ENCODE results near the gene MIX23.

The MIX23 gene

DNA sequence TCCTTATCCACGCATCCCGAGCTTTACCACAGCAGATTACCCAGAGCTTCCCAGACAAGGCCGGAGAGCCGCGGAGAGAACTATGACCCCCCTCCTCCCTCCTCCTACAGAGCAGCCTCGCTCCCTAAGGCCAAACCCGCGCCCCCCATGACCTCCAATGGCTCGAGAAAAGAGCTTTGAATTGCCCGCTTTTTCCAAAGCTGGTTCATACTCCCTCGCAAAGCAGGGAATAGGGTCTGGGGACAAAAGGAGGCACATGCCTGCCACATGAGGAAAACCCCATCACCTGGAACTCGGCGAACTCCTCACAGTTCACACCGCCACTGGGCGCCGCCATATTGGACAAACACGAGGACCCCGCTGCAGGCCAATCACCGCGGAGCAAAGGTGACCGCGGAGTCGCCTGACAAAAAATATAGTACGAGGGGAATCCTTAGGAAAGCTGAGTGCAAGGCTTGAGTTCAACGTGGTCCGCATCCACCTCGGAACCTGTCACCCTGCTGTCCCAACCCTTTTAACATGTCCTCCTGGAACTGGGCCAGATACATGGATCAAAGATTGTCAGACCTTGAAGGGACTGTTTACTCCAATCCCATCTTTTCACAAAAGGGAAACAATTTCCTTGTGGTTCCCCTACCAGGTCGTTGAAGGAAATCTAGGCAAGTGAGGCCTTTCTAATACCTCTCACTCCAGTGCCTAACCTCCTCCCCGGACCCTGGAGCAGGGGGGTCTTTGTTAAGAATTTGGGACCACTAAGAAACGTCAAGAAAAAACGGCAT, at the start of gene MIX23:
MIX23 (minus strand) TSS at position 344 of the 779 bp plus-strand sequence; CDS start at position 337, 7 bp downstream.
- peak; percentile 94 for DNase-seq
- H3K27me3 ChIP-seq (ENCODE audit: insufficient read depth, low read depth, severe bottlenecking) = no peaks in the 10 kb centered on the region
- no peaks in the 10 kb centered on the region for H3K9me3 ChIP-seq (ENCODE audit: severe bottlenecking)
- no peaks in the 10 kb centered on the region; the same call in 1 of the 2 replicates for H3K36me3 ChIP-seq
- TF ChIP-seq, protein P1, sequence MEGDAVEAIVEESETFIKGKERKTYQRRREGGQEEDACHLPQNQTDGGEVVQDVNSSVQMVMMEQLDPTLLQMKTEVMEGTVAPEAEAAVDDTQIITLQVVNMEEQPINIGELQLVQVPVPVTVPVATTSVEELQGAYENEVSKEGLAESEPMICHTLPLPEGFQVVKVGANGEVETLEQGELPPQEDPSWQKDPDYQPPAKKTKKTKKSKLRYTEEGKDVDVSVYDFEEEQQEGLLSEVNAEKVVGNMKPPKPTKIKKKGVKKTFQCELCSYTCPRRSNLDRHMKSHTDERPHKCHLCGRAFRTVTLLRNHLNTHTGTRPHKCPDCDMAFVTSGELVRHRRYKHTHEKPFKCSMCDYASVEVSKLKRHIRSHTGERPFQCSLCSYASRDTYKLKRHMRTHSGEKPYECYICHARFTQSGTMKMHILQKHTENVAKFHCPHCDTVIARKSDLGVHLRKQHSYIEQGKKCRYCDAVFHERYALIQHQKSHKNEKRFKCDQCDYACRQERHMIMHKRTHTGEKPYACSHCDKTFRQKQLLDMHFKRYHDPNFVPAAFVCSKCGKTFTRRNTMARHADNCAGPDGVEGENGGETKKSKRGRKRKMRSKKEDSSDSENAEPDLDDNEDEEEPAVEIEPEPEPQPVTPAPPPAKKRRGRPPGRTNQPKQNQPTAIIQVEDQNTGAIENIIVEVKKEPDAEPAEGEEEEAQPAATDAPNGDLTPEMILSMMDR (IDR thresholded peaks at IDR 0.05; ENCODE audit: low read depth, low read length) = no peak
- peak within 1 kb of the TSS; percentile 71 for H3K4me3 ChIP-seq (ENCODE audit: low read depth, low read length)
- peak within 1 kb of the TSS; percentile 84 for H3K27ac ChIP-seq

DNA sequence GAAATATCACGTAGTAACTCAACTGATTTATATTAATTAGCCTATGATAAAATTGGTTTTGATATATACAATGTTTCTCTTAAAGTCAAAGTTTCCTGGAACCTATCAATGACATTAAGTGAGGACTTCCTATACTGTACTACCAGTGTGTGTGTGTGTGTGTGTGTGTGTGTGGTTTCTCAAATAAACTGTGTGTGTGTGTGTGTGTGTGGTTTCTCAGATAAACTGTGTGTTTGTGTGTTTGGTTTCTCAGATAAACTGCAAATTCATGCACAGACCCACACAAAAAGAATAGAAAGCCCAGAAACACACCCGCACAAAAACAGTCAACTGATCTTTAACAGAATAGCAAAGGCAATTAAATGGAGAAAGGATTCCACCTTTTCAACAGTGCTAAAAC, 47.3 kb upstream of the MIX23 start:
- H3K27ac ChIP-seq = no peak overlapping the region
- TF ChIP-seq, protein P1 (IDR thresholded peaks at IDR 0.05; ENCODE audit: low read depth, low read length) = no peak
- no peaks in the 10 kb centered on the region for H3K27me3 ChIP-seq (ENCODE audit: insufficient read depth, low read depth, severe bottlenecking)
- H3K4me3 ChIP-seq (ENCODE audit: low read depth, low read length) = no peak overlapping the region
- no peaks in the 10 kb centered on the region for H3K9me3 ChIP-seq (ENCODE audit: severe bottlenecking)
- peaks cover 85% of the 10 kb centered on the region for H3K36me3 ChIP-seq
- no peak for DNase-seq

DNA sequence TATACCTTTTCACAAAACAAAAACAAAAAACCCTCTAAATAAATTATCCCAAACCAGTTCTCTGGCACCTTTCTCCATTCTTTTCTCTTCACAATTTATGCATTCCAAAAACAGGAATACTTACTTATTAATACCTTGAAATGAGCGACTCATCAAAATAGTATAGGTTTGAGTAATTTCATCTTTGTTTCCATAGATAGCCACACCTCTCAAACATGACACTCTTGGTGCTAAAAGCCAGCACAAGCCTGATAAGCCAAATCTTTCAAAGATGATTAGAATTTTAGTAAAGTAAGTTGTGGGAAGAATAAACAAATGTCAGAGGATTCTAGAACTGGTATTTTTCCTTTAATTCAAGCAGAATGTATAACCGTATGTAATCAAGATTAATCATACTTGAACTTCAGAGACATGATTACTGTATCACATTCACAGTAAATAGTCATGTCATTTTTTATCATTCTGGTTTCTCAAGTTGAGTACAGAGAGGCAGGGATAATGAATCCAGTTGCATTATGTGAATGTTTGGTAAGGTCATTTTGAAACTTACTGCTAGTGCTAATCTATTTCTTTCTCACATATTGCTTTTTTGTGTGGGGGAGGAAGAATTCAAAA, 44.9 kb upstream of the MIX23 start:
- Histone ChIP-seq H3K4me3 (ENCODE audit: low read depth, low read length) (no peak overlapping the region), H3K36me3 (peaks cover 64% of the 10 kb centered on the region), H3K9me3 (ENCODE audit: severe bottlenecking) (no peaks in the 10 kb centered on the region), H3K27ac (no peak overlapping the region), H3K27me3 (ENCODE audit: insufficient read depth, low read depth, severe bottlenecking) (no peaks in the 10 kb centered on the region)
- DNase-seq = no peak
- TF ChIP-seq, protein P1 (IDR thresholded peaks at IDR 0.05; ENCODE audit: low read depth, low read length) = no peak

DNA sequence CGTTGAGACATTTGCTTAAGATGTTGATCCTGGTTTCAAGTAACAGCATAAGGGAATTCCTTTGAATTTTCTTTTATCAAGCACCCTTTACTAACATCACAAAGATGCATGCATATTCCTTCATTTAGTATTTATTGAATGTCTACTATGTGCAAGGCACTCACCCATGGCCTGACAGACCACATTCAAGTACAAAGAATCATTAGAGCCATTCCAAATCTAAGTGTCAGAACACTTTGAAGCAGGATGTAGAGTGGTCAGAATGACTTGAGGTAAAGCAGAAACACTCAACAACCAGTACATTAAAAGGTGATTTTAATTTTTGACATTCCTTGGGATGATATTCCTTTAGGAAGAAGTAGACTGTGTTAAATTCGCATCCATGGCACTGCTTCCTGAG, 38.8 kb upstream of the MIX23 start:
- no peak overlapping the region for H3K27ac ChIP-seq
- TF ChIP-seq, protein P1 (IDR thresholded peaks at IDR 0.05; ENCODE audit: low read depth, low read length) = no peak
- no peak for DNase-seq
- H3K36me3 ChIP-seq = peaks cover 21% of the 10 kb centered on the region
- no peak overlapping the region for H3K4me3 ChIP-seq (ENCODE audit: low read depth, low read length)
- H3K27me3 ChIP-seq (ENCODE audit: insufficient read depth, low read depth, severe bottlenecking) = no peaks in the 10 kb centered on the region
- H3K9me3 ChIP-seq (ENCODE audit: severe bottlenecking) = no peaks in the 10 kb centered on the region

DNA sequence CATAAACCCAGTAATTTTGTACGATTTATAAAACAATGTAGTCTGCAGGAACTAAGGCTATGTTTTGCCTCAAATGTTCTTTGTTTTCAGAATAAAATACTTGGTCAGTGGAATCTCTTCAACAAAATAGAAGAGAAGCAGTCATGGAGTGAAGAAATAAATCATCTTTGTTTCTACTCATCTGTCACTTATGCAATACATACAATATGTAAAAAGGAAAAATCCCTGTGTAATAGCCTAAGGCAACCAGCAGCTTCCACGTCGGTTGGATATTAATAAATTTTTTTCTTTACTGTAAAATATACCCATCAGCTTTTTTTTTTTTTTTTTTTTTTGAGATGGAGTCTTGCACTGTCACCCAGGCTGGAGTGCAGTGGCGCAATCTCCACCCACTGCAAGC, 38.1 kb upstream of the MIX23 start:
- H3K27me3 ChIP-seq (ENCODE audit: insufficient read depth, low read depth, severe bottlenecking) = no peaks in the 10 kb centered on the region
- H3K27ac ChIP-seq = no peak overlapping the region
- TF ChIP-seq, protein P1 (IDR thresholded peaks at IDR 0.05; ENCODE audit: low read depth, low read length) = no peak
- no peak for DNase-seq
- no peak overlapping the region for H3K4me3 ChIP-seq (ENCODE audit: low read depth, low read length)
- H3K9me3 ChIP-seq (ENCODE audit: severe bottlenecking) = no peaks in the 10 kb centered on the region
- H3K36me3 ChIP-seq = peaks cover 13% of the 10 kb centered on the region
